ENCODE measurements around the gene PIGBOS1. TPM values are rescaled to one million over a fixed set of nuclear protein-coding genes. Genes with fewer than 3 reads are reported as not detected.
"Not testable (repeated sequence)": the region's sequence is repeated elsewhere in the genome, so short reads cannot be mapped to it uniquely, and the experiment has no call there.

PIGBOS1 gene
- total RNA-seq, 1 experiment from 2014 or later = 13.3 TPM

GRCh38 chr15:55288006-55288717 lies 30.8 kb downstream of the PIGBOS1 start:
- DNase-seq (ENCODE audit: low spot score) = no peak
- ChIA-PET CTCF (interaction anchor here (0.6 kb wide), 1 partner anchor 143 kb away, joined by 5 read pairs; no protein-coding TSS in a partner anchor), POLR2A (ENCODE audit: low non-redundant PET) (no interaction called here)
- Histone ChIP-seq H3K4me1 (ENCODE audit: insufficient read depth, low read length, poor library complexity, severe bottlenecking) (peaks cover 4% of the 10 kb centered on the region), H3K36me3 (ENCODE audit: insufficient read depth, low read length, poor library complexity, severe bottlenecking) (no peaks in the 10 kb centered on the region), H3K27ac (ENCODE audit: low read depth, low read length, poor library complexity, severe bottlenecking) (no peak overlapping the region), H3K27me3 (replicated peaks; ENCODE audit: insufficient read depth, low read depth, low read length, poor library complexity) (no peaks in the 10 kb centered on the region), H3K9me3 (ENCODE audit: low read depth, low read length, poor library complexity, severe bottlenecking) (no peaks in the 10 kb centered on the region), H3K4me3 (ENCODE audit: low read depth, low read length, poor library complexity, severe bottlenecking) (no peak overlapping the region)
- TF ChIP-seq CTCF (conservative IDR thresholded peaks at IDR 0.05; ENCODE audit: low read depth, low read length) = no peak
- TF ChIP-seq EZH2 (IDR thresholded peaks at IDR 0.05; ENCODE audit: borderline replicate concordance, low read depth, low read length, poor library complexity, severe bottlenecking) = no peak
- BruUV-seq (replicated peaks) = no TSS peak
- intact Hi-C loops (cut with micrococcal nuclease; ENCODE audit: unreplicated experiment) = no loop called here

GRCh38 chr15:55286442-55287189 lies 32.3 kb downstream of the PIGBOS1 start:
- DNase-seq (ENCODE audit: low spot score); CTCF ChIA-PET; H3K27ac ChIP-seq (ENCODE audit: low read depth, low read length, poor library complexity, severe bottlenecking); H3K4me3 ChIP-seq (ENCODE audit: low read depth, low read length, poor library complexity, severe bottlenecking); POLR2A ChIA-PET (ENCODE audit: low non-redundant PET); H3K27me3 ChIP-seq (replicated peaks; ENCODE audit: insufficient read depth, low read depth, low read length, poor library complexity); H3K36me3 ChIP-seq (ENCODE audit: insufficient read depth, low read length, poor library complexity, severe bottlenecking); H3K9me3 ChIP-seq (ENCODE audit: low read depth, low read length, poor library complexity, severe bottlenecking); H3K4me1 ChIP-seq (ENCODE audit: insufficient read depth, low read length, poor library complexity, severe bottlenecking); BruUV-seq (replicated peaks); intact Hi-C loops (cut with micrococcal nuclease; ENCODE audit: unreplicated experiment): not testable (repeated sequence)

GRCh38 chr15:55284426-55284825 lies 34.5 kb downstream of the PIGBOS1 start:
- Histone ChIP-seq H3K9me3 (ENCODE audit: low read depth, low read length, poor library complexity, severe bottlenecking) (no peaks in the 10 kb centered on the region), H3K4me1 (ENCODE audit: insufficient read depth, low read length, poor library complexity, severe bottlenecking) (peaks cover 4% of the 10 kb centered on the region), H3K27me3 (replicated peaks; ENCODE audit: insufficient read depth, low read depth, low read length, poor library complexity) (no peaks in the 10 kb centered on the region), H3K36me3 (ENCODE audit: insufficient read depth, low read length, poor library complexity, severe bottlenecking) (no peaks in the 10 kb centered on the region), H3K4me3 (ENCODE audit: low read depth, low read length, poor library complexity, severe bottlenecking) (no peak overlapping the region), H3K27ac (ENCODE audit: low read depth, low read length, poor library complexity, severe bottlenecking) (no peak overlapping the region)
- BruUV-seq (replicated peaks) = no TSS peak
- no peak for TF ChIP-seq EZH2 (IDR thresholded peaks at IDR 0.05; ENCODE audit: borderline replicate concordance, low read depth, low read length, poor library complexity, severe bottlenecking)
- no peak for DNase-seq (ENCODE audit: low spot score)
- ChIA-PET CTCF (no interaction called here), POLR2A (ENCODE audit: low non-redundant PET) (no interaction called here)
- intact Hi-C loops (cut with micrococcal nuclease; ENCODE audit: unreplicated experiment) = no loop called here

GRCh38 chr15:55283379-55284147 lies 35.4 kb downstream of the PIGBOS1 start:
- DNase-seq (ENCODE audit: low spot score) = no peak
- ChIA-PET POLR2A (ENCODE audit: low non-redundant PET) (no interaction called here), CTCF (no interaction called here)
- no peaks in the 10 kb centered on the region for H3K9me3 ChIP-seq (ENCODE audit: low read depth, low read length, poor library complexity, severe bottlenecking)
- no peak overlapping the region for H3K4me3 ChIP-seq (ENCODE audit: low read depth, low read length, poor library complexity, severe bottlenecking)
- no peaks in the 10 kb centered on the region for H3K27me3 ChIP-seq (replicated peaks; ENCODE audit: insufficient read depth, low read depth, low read length, poor library complexity)
- TF ChIP-seq EZH2 (IDR thresholded peaks at IDR 0.05; ENCODE audit: borderline replicate concordance, low read depth, low read length, poor library complexity, severe bottlenecking) (no peak), CTCF (conservative IDR thresholded peaks at IDR 0.05; ENCODE audit: low read depth, low read length) (no peak)
- no peaks in the 10 kb centered on the region for H3K36me3 ChIP-seq (ENCODE audit: insufficient read depth, low read length, poor library complexity, severe bottlenecking)
- no peak overlapping the region for H3K27ac ChIP-seq (ENCODE audit: low read depth, low read length, poor library complexity, severe bottlenecking)
- no peaks in the 10 kb centered on the region for H3K4me1 ChIP-seq (ENCODE audit: insufficient read depth, low read length, poor library complexity, severe bottlenecking)
- no TSS peak for BruUV-seq (replicated peaks)
- intact Hi-C loops (cut with micrococcal nuclease; ENCODE audit: unreplicated experiment) = no loop called here
